Brain microvascular endothelial cell (primary cell): ENCODE data around the gene IL11RA.
A peak's percentile ranks its signal among the peaks of the same experiment; 100 is the strongest.

Experiments
- DNase-seq: peaks from one replicate; pipeline ENCODE4 v3.0.0-alpha.2; 2020
- H3K27ac ChIP-seq: fragments of 250-450 bp; sonication (Bioruptor Pico); 2 replicates; pipeline ENCODE4 v1.5.1; 2020; ENCODE audit warnings: mild to moderate bottlenecking, moderate library complexity
- H3K27me3 ChIP-seq: fragments of 250-450 bp; sonication (Bioruptor Pico); replicated peaks from 2 replicates; pipeline ENCODE4 v1.5.1; 2020; ENCODE audit warnings: mild to moderate bottlenecking
- H3K36me3 ChIP-seq: fragments of 250-450 bp; sonication (Bioruptor Pico); replicated peaks from 2 replicates; pipeline ENCODE4 v1.5.1; 2020; ENCODE audit warnings: mild to moderate bottlenecking
- H3K4me3 ChIP-seq: 2 replicates; pipeline ENCODE4 v1.5.1; 2011; ENCODE audit warnings: low read depth, mild to moderate bottlenecking, control low read depth, low read length, moderate library complexity
- CTCF ChIP-seq: IDR thresholded peaks from 2 replicates; pipeline ENCODE4 v1.5.1; 2011; ENCODE audit warnings: low read depth, mild to moderate bottlenecking, moderate library complexity, low read length, control low read depth, inconsistent platforms; ENCODE audit errors: missing control alignments
- in situ Hi-C: cut with HindIII; loops from 2 replicates; pipeline ENCODE4 v1.10.0; 2017; ENCODE audit warnings: low sequenced_read_pairs, low pct_ligation_motif_present

Gene IL11RA

DNA sequence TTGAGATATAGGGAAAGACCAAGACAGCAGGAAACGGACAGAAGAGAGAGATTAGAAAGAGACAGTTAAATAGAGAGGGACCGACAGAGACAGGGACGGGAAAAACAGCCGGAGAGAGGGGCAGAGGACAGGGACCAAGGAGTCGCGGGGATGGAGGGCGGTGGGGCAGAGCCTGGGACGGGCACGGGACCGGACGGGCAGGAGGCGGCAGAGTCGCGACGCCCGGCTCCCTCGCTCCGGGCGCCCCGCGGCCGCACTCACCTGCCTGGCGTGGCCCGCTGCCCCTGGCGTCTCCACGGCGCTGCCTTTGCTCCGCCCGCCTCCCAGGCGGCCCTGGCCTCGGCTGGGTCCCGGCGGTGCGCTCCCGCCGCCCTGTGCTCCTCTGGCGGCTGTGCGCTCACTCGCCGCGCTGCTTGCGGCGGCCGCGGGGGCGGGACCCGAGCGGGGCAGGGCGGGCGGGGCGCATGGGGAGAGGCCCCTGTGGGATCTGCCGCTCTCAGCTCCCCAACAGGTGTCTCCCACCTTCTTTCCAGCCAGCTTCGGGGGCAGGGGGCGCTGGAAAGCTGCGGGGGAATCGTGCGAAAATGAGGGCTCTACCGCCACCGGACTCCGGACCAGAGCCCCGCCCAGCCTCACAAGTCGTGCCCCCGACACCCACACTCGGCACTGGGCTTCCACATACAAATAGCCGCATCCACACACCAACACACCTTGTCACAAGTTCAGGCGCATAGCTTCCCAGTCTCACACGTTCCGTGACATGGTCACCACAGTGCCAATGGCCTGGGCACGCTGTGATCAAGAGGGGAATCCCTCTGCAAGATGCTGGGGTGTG lies 23.1 kb upstream of the IL11RA start, which contains the start of gene ARID3C:
Gene ARID3C (minus strand): TSS at position 411 of the 835 bp plus-strand sequence. CDS start 1,052 bp downstream, outside the sequence.
- TF ChIP-seq CTCF = no peak
- Histone ChIP-seq H3K27ac (no peak within 1 kb of the TSS), H3K4me3 (peak within 1 kb of the TSS; percentile 27), H3K36me3 (no peaks in the 10 kb centered on the region), H3K27me3 (peaks cover 55% of the 10 kb centered on the region)
- in situ Hi-C loops = no loop called here
- DNase-seq = no peak

GRCh38 chr9:34629491-34629808 lies 22.5 kb upstream of the IL11RA start:
- Histone ChIP-seq H3K27me3 (peaks cover 49% of the 10 kb centered on the region), H3K4me3 (no peak overlapping the region), H3K36me3 (no peaks in the 10 kb centered on the region), H3K27ac (no peak overlapping the region)
- TF ChIP-seq CTCF = no peak
- in situ Hi-C loops = no loop called here
- DNase-seq = no peak

- no peak overlapping the region for H3K4me3 ChIP-seq
- in situ Hi-C loops = no loop called here
- peaks cover 4% of the 10 kb centered on the region for H3K36me3 ChIP-seq
- no peak overlapping the region for H3K27ac ChIP-seq
- no peak for TF ChIP-seq CTCF
- DNase-seq = no peak
- H3K27me3 ChIP-seq = peaks cover 40% of the 10 kb centered on the region
Observed at GRCh38 chr9:34630402-34631154, 21.4 kb upstream of the IL11RA start.

DNA sequence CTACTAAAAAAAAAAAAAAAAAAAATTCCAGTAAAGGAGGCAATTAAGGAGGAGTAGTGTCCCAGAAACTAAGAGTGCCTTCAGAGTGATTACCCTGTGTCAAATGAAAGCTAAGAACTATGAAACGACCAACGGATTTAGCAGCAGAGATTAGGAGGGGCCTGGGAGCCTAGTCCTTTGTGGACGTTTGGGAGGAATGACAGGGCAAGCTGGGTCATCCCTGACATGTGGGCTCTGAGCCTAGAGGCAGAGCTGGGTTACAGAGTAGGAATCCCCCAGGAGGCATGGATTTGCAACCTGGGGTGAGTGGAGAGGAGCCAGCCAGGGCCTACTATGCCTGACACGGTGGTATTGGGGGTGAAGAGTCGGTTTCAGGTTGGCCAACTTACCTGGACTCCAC lies 18.8 kb upstream of the IL11RA start:
- TF ChIP-seq CTCF = no peak
- peaks cover 19% of the 10 kb centered on the region for H3K27me3 ChIP-seq
- no peak overlapping the region for H3K4me3 ChIP-seq
- no peak for DNase-seq
- no peak overlapping the region for H3K27ac ChIP-seq
- H3K36me3 ChIP-seq = peaks cover 4% of the 10 kb centered on the region
- in situ Hi-C loops = no loop called here

- Histone ChIP-seq H3K27me3 (peaks cover 13% of the 10 kb centered on the region), H3K27ac (no peak overlapping the region), H3K36me3 (peaks cover 4% of the 10 kb centered on the region), H3K4me3 (no peak overlapping the region)
- DNase-seq = peak; percentile 64
- TF ChIP-seq CTCF = peak; percentile 89
- in situ Hi-C loops = no loop called here
Observed at GRCh38 chr9:34633851-34634550, 18.0 kb upstream of the IL11RA start.
